K562 (cell line): ENCODE data around the gene CD37. TPM values are rescaled to one million over a fixed set of nuclear protein-coding genes. Genes with fewer than 3 reads are reported as not detected.

Source experiments
- BRD4 ChIP-seq: fragments of 200-600 bp; sonication (generic); IDR thresholded peaks from 2 replicates; pipeline ENCODE4 v1.6.1; 2017; ENCODE audit warnings: inconsistent platforms
- ETS2 ChIP-seq: IDR thresholded peaks from 2 replicates; pipeline ENCODE4 v1.6.1; 2016; ENCODE audit warnings: borderline replicate concordance, missing genetic modification characterization, mild to moderate bottlenecking, moderate library complexity, missing compliant biosample characterization; ENCODE audit not compliant: poor library complexity, severe bottlenecking
- FOXM1 ChIP-seq, 2 experiments: fragments of 450-650 bp in 1 of 2; sonication (generic) in 1 of 2; formaldehyde crosslinking in 1 of 2; IDR thresholded peaks; 2 replicates each; pipeline versions ENCODE4 v1.6.1 to v1.9.0; 2017 to 2022; ENCODE audit warnings: low read depth in 2 of 2, mild to moderate bottlenecking in 2 of 2, missing genetic modification reagents in 1 of 2, moderate library complexity in 1 of 2
- GTF2E2 ChIP-seq: fragments of 200-800 bp; sonication (Bioruptor generic); IDR thresholded peaks from 2 replicates; pipeline ENCODE4 v1.6.1; 2016; ENCODE audit warnings: missing genetic modification characterization, missing compliant biosample characterization
- HDAC1 ChIP-seq, 2 experiments: fragments of 450-650 bp; IDR thresholded peaks; 2 replicates each; pipeline ENCODE4 v1.6.1; 2016 to 2017; ENCODE audit warnings: inconsistent platforms in 1 of 2, mild to moderate bottlenecking in 1 of 2, moderate library complexity in 1 of 2
- HDAC6 ChIP-seq: IDR thresholded peaks from 2 replicates; pipeline ENCODE4 v1.6.1; 2012; ENCODE audit warnings: low read depth, mild to moderate bottlenecking, control low read depth, inconsistent platforms, low read length, moderate library complexity
- HDAC8 ChIP-seq: fragments of 450-650 bp; IDR thresholded peaks from 2 replicates; pipeline ENCODE4 v1.6.1; 2016; ENCODE audit warnings: mild to moderate bottlenecking, missing genetic modification characterization, moderate library complexity, missing compliant biosample characterization
- HMG20B ChIP-seq: fragments of 250-450 bp; sonication (Bioruptor Pico); IDR thresholded peaks from 2 replicates; pipeline ENCODE4 v1.5.0; 2021; ENCODE audit warnings: mild to moderate bottlenecking
- KDM1A ChIP-seq, 2 experiments: fragments of 450-650 bp; IDR thresholded peaks; 2 replicates each; pipeline ENCODE4 v1.6.1; 2016; ENCODE audit warnings: mild to moderate bottlenecking in 2 of 2
- KDM5B ChIP-seq: fragments of 200-600 bp; sonication (generic); IDR thresholded peaks from 2 replicates; pipeline ENCODE4 v1.6.1; 2012; ENCODE audit warnings: low read depth, mild to moderate bottlenecking, moderate library complexity, low read length, control low read depth, inconsistent platforms; ENCODE audit not compliant: insufficient replicate concordance
- KLF1 ChIP-seq: fragments of 450-650 bp; IDR thresholded peaks from 2 replicates; pipeline ENCODE4 v1.6.1; 2016; ENCODE audit warnings: missing genetic modification characterization, missing compliant biosample characterization
- MTA1 ChIP-seq: fragments of 450-650 bp; IDR thresholded peaks from 2 replicates; pipeline ENCODE4 v1.6.1; 2017; ENCODE audit warnings: borderline replicate concordance
- POLR2H ChIP-seq: IDR thresholded peaks from 2 replicates; pipeline ENCODE4 v1.6.1; 2016; ENCODE audit warnings: missing genetic modification characterization, low read depth, mild to moderate bottlenecking, control low read depth, missing compliant biosample characterization, moderate library complexity
- SMARCA4 ChIP-seq: fragments of 450-650 bp; IDR thresholded peaks from 2 replicates; pipeline ENCODE4 v1.6.1; 2016
- SREBF2 ChIP-seq: sonication (generic); formaldehyde crosslinking; IDR thresholded peaks from 2 replicates; pipeline ENCODE4 v1.4.0; 2020; ENCODE audit warnings: mild to moderate bottlenecking, missing genetic modification reagents
- TRIM24 ChIP-seq, 2 experiments: fragments of 450-650 bp; IDR thresholded peaks; 2 replicates each; pipeline ENCODE4 v1.6.1; 2016
- ZBTB17 ChIP-seq: fragments of 450-650 bp; formaldehyde crosslinking; IDR thresholded peaks from 2 replicates; pipeline ENCODE4 v1.4.0; 2020; ENCODE audit warnings: mild to moderate bottlenecking
- ZC3H4 ChIP-seq: sonication (generic); formaldehyde crosslinking; IDR thresholded peaks from 2 replicates; pipeline ENCODE4 v1.9.0; 2021; ENCODE audit warnings: missing genetic modification reagents, borderline replicate concordance
- ZFP1 ChIP-seq: fragments of 450-650 bp; formaldehyde crosslinking; IDR thresholded peaks from 2 replicates; pipeline ENCODE4 v1.4.0; 2020; ENCODE audit warnings: mild to moderate bottlenecking, mixed read lengths
- ZFP36 ChIP-seq: fragments of 150-350 bp; IDR thresholded peaks from 2 replicates; pipeline ENCODE4 v1.6.1; 2018; ENCODE audit warnings: low read length, low read depth; ENCODE audit not compliant: partially characterized antibody
- ZKSCAN8 ChIP-seq: fragments of 200-800 bp; sonication (Bioruptor generic); IDR thresholded peaks from 2 replicates; pipeline ENCODE4 v1.6.1; 2016; ENCODE audit warnings: missing genetic modification characterization, missing compliant biosample characterization
- ZNF695 ChIP-seq: fragments of 450-650 bp; formaldehyde crosslinking; IDR thresholded peaks from 2 replicates; pipeline ENCODE4 v1.4.0; 2020; ENCODE audit warnings: mild to moderate bottlenecking, moderate library complexity
- ZNF785 ChIP-seq: fragments of 250-450 bp; sonication (Bioruptor Pico); IDR thresholded peaks from 2 replicates; pipeline ENCODE4 v1.4.0; 2020; ENCODE audit warnings: mild to moderate bottlenecking
- polyA plus RNA-seq, 8 experiments: library from polyadenylated mRNA; depleted of rRNA in 4 of 8; stranded (reverse) in 5 of 8; unstranded in 3 of 8; fragments of >200 nt; fragmentation: Nextera tagmentation in 2 of 8; fragmentation: Illumina TruSeq in 1 of 8; extraction: Ambion mirVana in 2 of 8; extraction: Trizol in 1 of 8; gene quantifications; 2 replicates each; pipeline versions ENCODE4 v1.2.1 to v1.2.3, GENCODE V29; 2011 to 2014; ENCODE audit warnings: inconsistent platforms in 1 of 8, missing spikeins in 1 of 8
- total RNA-seq, 7 experiments: library from RNA; depleted of rRNA in 6 of 7; stranded (reverse); fragments of >200 nt in 6 of 7; fragmentation: Illumina TruSeq in 2 of 7; extraction: Trizol in 2 of 7; gene quantifications; 2 replicates each; pipeline versions ENCODE4 v1.2.1 to v1.2.3, GENCODE V29; 2011 to 2021; ENCODE audit warnings: low replicate concordance in 1 of 7
- TF ChIP-seq, protein P1 (sequence below): fragments of 200-400 bp; formaldehyde crosslinking; IDR thresholded peaks from 2 replicates; pipeline ENCODE4 v1.6.1; 2017; ENCODE audit warnings: mild to moderate bottlenecking, low read depth, low read length, moderate library complexity
- TF ChIP-seq, protein P2 (sequence below): sonication (generic); formaldehyde crosslinking; IDR thresholded peaks from 2 replicates; pipeline ENCODE4 v1.8.1; 2022; ENCODE audit warnings: missing genetic modification reagents
- TF ChIP-seq, protein P3 (sequence below): sonication (generic); formaldehyde crosslinking; IDR thresholded peaks from 2 replicates; pipeline ENCODE4 v1.8.0; 2023; ENCODE audit warnings: mild to moderate bottlenecking, missing genetic modification reagents

The CD37 gene
- total and polyA plus RNA-seq, 9 of the 15 experiments (the other 6 are each of a cell fraction or from before 2014, with no cell fraction given): 2.5 to 19.0 (median 7.4) TPM

DNA sequence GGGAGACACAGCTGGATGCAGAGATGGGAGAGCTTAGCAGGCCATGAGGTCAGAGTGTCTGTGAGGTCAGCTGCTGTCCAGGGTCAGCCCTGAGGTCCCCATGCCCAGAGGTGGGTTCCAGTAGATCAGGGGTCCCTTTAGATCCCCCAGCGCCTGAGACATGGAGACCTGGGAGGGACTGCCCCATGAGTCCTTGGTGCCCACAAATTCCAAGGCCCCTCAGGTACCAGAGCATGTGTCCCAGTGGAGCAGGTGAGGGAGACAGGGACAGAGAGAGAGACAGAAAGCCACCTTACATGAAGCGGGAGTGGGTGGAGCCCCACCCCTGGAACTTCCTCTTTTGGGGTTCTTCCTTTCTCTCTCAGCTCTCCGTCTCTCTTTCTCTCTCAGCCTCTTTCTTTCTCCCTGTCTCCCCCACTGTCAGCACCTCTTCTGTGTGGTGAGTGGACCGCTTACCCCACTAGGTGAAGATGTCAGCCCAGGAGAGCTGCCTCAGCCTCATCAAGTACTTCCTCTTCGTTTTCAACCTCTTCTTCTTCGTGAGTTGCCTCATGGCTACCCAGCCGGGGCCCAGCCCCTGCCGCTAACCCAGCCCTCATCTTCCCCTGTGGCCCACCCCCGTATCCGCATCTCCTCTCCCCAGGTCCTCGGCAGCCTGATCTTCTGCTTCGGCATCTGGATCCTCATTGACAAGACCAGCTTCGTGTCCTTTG is at the start of gene CD37 (continued):
- TF ChIP-seq SMARCA4 (peak; percentile 35; the same call in 1 of the 2 replicates), BRD4 (no peak), ZFP1 (CRISPR knock-in tag) (no peak), KLF1 (tag) (0 out of 2 replicates have a peak, but pooled peaks have one; percentile 52), ZNF785 (CRISPR knock-in tag) (no peak), GTF2E2 (no peak), SREBF2 (no peak), FOXM1 (IDR thresholded peaks at IDR 0.05; ENCODE audit: low read depth) (no peak), FOXM1 (CRISPR knock-in tag; IDR thresholded peaks at IDR 0.05; ENCODE audit: low read depth) (no peak), HDAC1 (IDR thresholded peaks at IDR 0.05) (no peak), ETS2 (tag) (no peak), ZFP36 (no peak), ZBTB17 (no peak), KDM5B (no peak), KDM1A (IDR thresholded peaks at IDR 0.05) (peak in 1 of 2 experiments; percentile 8; a peak in 1 of 4 replicates), HDAC6 (no peak), POLR2H (tag) (no peak), HDAC8 (tag) (no peak), ZNF695 (CRISPR knock-in tag) (no peak), HMG20B (CRISPR knock-in tag) (no peak), ZKSCAN8 (CRISPR knock-in tag) (no peak), ZC3H4 (no peak), TRIM24 (IDR thresholded peaks at IDR 0.05) (no peak), MTA1 (0 out of 2 replicates have a peak, but pooled peaks have one; percentile 26)
- TF ChIP-seq, protein P1, sequence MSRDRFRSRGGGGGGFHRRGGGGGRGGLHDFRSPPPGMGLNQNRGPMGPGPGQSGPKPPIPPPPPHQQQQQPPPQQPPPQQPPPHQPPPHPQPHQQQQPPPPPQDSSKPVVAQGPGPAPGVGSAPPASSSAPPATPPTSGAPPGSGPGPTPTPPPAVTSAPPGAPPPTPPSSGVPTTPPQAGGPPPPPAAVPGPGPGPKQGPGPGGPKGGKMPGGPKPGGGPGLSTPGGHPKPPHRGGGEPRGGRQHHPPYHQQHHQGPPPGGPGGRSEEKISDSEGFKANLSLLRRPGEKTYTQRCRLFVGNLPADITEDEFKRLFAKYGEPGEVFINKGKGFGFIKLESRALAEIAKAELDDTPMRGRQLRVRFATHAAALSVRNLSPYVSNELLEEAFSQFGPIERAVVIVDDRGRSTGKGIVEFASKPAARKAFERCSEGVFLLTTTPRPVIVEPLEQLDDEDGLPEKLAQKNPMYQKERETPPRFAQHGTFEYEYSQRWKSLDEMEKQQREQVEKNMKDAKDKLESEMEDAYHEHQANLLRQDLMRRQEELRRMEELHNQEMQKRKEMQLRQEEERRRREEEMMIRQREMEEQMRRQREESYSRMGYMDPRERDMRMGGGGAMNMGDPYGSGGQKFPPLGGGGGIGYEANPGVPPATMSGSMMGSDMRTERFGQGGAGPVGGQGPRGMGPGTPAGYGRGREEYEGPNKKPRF: no peak
- TF ChIP-seq, protein P2, sequence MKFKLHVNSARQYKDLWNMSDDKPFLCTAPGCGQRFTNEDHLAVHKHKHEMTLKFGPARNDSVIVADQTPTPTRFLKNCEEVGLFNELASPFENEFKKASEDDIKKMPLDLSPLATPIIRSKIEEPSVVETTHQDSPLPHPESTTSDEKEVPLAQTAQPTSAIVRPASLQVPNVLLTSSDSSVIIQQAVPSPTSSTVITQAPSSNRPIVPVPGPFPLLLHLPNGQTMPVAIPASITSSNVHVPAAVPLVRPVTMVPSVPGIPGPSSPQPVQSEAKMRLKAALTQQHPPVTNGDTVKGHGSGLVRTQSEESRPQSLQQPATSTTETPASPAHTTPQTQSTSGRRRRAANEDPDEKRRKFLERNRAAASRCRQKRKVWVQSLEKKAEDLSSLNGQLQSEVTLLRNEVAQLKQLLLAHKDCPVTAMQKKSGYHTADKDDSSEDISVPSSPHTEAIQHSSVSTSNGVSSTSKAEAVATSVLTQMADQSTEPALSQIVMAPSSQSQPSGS (CRISPR knock-in tag): no peak
- TF ChIP-seq, protein P3, sequence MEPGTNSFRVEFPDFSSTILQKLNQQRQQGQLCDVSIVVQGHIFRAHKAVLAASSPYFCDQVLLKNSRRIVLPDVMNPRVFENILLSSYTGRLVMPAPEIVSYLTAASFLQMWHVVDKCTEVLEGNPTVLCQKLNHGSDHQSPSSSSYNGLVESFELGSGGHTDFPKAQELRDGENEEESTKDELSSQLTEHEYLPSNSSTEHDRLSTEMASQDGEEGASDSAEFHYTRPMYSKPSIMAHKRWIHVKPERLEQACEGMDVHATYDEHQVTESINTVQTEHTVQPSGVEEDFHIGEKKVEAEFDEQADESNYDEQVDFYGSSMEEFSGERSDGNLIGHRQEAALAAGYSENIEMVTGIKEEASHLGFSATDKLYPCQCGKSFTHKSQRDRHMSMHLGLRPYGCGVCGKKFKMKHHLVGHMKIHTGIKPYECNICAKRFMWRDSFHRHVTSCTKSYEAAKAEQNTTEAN (CRISPR knock-in tag): no peak
